CD4-positive, alpha-beta T cell treated with Interferon gamma for 1 hour (primary cell): ENCODE data around the gene PKM.

Source experiments
- DNase-seq: peaks from one replicate; pipeline ENCODE4 v3.0.0-alpha.2; 2020

The PKM gene

GRCh38 chr15:72153269-72154000 is 77.6 kb downstream of the PKM start:
- DNase-seq = no peak
